HG03457 (cell line): ENCODE data around the gene TRIM41.
"Not testable (repeated sequence)": the region's sequence is repeated elsewhere in the genome, so short reads cannot be mapped to it uniquely, and the experiment has no call there.

ENCODE experiments used
- ATAC-seq: cut with Tn5 transposase; IDR thresholded peaks from one replicate; pipeline ENCODE4 v1.9.1; 2021; ENCODE audit warnings: moderate number of reproducible peaks; ENCODE audit not compliant: unreplicated experiment

TRIM41 gene

GRCh38 chr5:181283347-181283746 is 60.3 kb downstream of the TRIM41 start:
- ATAC-seq: no peak

GRCh38 chr5:181283841-181284755 is 61.0 kb downstream of the TRIM41 start:
- ATAC-seq: not testable (repeated sequence)
